Measurements from ENCODE around the gene RC3H2. TPM values are rescaled to one million over a fixed set of nuclear protein-coding genes. Genes with fewer than 3 reads are reported as not detected.

The RC3H2 gene
- total and polyA plus RNA-seq, 2 of the 13 experiments (the other 11 are each of a cell fraction or from before 2014, with no cell fraction given) = 21.0 to 36.4 TPM

DNA sequence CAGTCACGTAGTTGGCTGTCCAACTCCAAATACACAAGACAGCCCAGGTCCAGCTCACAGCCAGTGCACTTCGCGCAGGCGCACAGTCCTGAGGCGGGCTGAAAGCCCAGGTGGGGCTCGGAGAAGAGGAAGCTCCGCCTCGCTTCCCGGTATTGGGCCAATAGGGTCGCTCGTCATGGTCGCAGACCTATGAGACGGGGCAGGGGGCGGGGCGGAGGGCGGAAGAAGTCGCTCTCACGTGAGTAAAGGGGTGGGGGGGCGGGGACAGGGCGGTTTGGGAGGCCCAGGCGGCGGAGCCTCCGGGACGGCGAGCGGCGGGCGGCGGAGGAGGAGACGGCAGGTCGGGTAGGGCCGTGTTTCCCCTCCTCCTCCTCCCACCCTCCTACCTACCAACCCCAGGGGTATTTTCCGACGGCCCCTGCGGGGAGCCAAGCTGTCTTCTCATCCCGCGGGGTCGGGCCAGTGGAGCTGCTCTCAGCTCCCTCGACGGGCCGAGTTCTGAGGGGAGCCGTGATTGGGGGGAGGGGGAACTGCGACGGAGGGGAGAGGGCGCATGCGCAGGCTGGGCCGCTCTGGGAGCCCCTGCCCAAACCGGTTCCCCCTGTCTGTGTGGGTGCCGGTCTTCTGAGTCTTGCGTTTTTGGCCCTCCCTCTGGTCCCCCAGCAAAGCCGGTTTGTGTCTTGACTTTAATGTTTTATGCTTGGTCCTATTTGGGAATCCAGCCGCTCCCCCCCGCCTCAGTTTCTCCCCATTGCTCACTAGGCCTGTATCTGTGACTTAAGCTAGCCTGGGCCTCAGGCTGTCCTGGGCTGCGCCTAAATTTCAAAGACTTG is 35.8 kb upstream of the RC3H2 start, which contains the start of gene RABGAP1 (continued):
- TF ChIP-seq ZBTB40 (IDR thresholded peaks at IDR 0.05) (no peak), ZBTB40 (CRISPR knock-in tag; IDR thresholded peaks at IDR 0.05) (no peak), ZFP36 (IDR thresholded peaks at IDR 0.05; ENCODE audit: borderline replicate concordance, low read depth, low read length, partially characterized antibody) (no peak), SOX6 (IDR thresholded peaks at IDR 0.05) (no peak), SOX6 (CRISPR knock-in tag; IDR thresholded peaks at IDR 0.05) (peak; percentile 33; the same call in 1 of the 2 replicates), SRF (IDR thresholded peaks at IDR 0.05; ENCODE audit: low read depth, low read length) (no peak), ZNF414 (CRISPR knock-in tag; IDR thresholded peaks at IDR 0.05) (no peak), SOX13 (IDR thresholded peaks at IDR 0.05) (no peak), SOX13 (CRISPR knock-in tag; conservative IDR thresholded peaks at IDR 0.05 in 1 of 2, IDR thresholded peaks at IDR 0.05 in 1 of 2) (no peak), POGZ (CRISPR knock-in tag; IDR thresholded peaks at IDR 0.05) (peak; percentile 62; the same call in 1 of the 2 replicates), BRD4 (CRISPR knock-in tag; IDR thresholded peaks at IDR 0.05) (no peak), ARID3A (IDR thresholded peaks at IDR 0.05; ENCODE audit: low read depth, low read length) (no peak), GMEB2 (CRISPR knock-in tag; IDR thresholded peaks at IDR 0.05; ENCODE audit: low read depth) (no peak), ZNF724P (CRISPR knock-in tag; IDR thresholded peaks at IDR 0.05; ENCODE audit: borderline replicate concordance) (0 out of 2 replicates have a peak, but pooled peaks have one; percentile 37)
